ENCODE results near the gene GYS1. TPM values are rescaled to one million over a fixed set of nuclear protein-coding genes. Genes with fewer than 3 reads are reported as not detected.
"Not testable (repeated sequence)": the region's sequence is repeated elsewhere in the genome, so short reads cannot be mapped to it uniquely, and the experiment has no call there.

Gene GYS1
- total and polyA plus RNA-seq, 4 donors = 21.5 to 61.9 (median 39.6) TPM

DNA sequence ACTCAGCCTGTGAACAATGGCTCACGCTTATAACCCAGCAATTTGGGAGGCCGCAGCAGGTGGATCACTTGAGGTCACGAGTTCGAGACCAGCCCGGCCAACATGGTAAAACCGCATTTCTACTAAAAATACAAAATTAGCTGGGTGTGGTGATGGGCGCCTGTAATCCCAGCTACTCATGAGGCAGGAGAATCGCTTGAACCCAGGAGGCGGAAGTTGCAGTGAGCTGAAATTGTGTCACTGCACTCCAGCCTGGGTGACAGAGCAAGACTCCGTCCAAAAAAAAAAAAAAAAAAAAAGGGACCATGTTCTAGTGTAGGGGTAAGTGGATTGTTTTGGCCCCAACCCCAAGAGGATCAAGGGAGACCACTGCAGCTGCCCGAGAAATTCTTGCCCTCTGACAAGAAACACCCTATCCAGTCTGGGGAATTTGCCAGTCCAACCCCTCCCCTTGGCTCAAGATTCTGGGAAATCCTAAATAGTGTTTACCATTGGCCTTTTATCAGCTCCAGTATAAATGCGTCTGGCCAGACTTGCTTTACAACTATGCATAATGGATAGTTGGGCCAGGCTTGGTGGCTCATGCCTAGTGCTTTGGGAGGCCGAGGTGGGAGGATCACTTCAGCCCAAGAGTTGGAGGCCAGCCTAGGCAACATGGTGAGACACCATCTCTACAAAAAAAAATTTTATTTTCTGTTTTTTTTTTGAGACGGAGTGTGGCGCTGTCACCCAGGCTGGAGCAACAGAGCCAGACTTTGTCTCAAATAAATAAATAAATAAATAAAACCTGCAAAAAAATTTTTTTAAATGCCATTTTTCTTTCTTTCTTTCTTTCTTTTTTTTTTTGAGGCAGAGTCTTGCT lies 64.7 kb downstream of the GYS1 start:
- ATAC-seq (ENCODE audit: low FRiP score) (no peak), DNase-seq (no peak)
- Histone ChIP-seq H3K27me3 (ENCODE audit: control insufficient read depth in 1 of 2, insufficient read depth in 2 of 2, low read length in 1 of 2) (no peaks in the 10 kb centered on the region), H3K27ac (ENCODE audit: low read depth in 1 of 2, low read length in 2 of 2) (no peak overlapping the region), H3K4me3 (ENCODE audit: low read length in 2 of 2) (no peak overlapping the region), H3K4me1 (ENCODE audit: control insufficient read depth in 1 of 2, insufficient read depth in 2 of 2, low read length in 2 of 2) (no peaks in the 10 kb centered on the region), H3K9me3 (ENCODE audit: control insufficient read depth, low read length) (no peaks in the 10 kb centered on the region), H3K36me3 (ENCODE audit: control insufficient read depth in 1 of 2, insufficient read depth in 2 of 2, low read length in 1 of 2) (no peaks in the 10 kb centered on the region)
- WGBS, 2 donors = 53 to 55% methylated on average over 14 to 15 of the region's 15 CpGs
- intact Hi-C loops (cut with DNase I) = loop anchor here in 1 of 2 donors (5.0 kb wide), 1 partner anchor 34 kb away; no protein-coding TSS in a partner anchor

DNA sequence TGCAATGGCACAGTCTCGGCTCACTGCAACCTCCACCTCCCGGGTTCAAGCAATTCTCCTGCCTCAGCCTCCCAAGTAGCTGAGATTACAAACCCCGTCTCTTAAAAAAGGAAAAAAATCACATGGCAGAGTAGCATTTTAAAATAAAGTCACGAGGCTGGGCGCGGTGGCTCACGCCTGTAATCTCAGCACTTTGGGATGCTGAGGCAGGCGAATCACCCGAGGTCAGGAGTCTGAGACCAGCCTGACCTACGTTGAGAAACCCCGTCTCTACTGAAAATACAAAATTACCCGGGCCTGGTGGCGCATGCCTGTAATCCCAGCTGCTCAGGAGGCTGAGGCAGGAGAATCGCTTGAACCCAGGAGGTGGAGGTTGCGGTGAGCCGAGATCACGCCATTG lies 65.4 kb downstream of the GYS1 start:
- H3K9me3 ChIP-seq (ENCODE audit: control insufficient read depth, low read length); H3K27ac ChIP-seq (ENCODE audit: low read depth in 1 of 2, low read length in 2 of 2); H3K4me3 ChIP-seq (ENCODE audit: low read length in 2 of 2); H3K36me3 ChIP-seq (ENCODE audit: control insufficient read depth in 1 of 2, insufficient read depth in 2 of 2, low read length in 1 of 2); ATAC-seq (ENCODE audit: low FRiP score); H3K4me1 ChIP-seq (ENCODE audit: control insufficient read depth in 1 of 2, insufficient read depth in 2 of 2, low read length in 2 of 2); H3K27me3 ChIP-seq (ENCODE audit: control insufficient read depth in 1 of 2, insufficient read depth in 2 of 2, low read length in 1 of 2); DNase-seq: not testable (repeated sequence)
- WGBS, 2 donors = 81 to 85% methylated on average over 17 of the region's 17 CpGs
- intact Hi-C loops (cut with DNase I) = loop anchor here in 1 of 2 donors (5.0 kb wide), 1 partner anchor 35 kb away; no protein-coding TSS in a partner anchor

DNA sequence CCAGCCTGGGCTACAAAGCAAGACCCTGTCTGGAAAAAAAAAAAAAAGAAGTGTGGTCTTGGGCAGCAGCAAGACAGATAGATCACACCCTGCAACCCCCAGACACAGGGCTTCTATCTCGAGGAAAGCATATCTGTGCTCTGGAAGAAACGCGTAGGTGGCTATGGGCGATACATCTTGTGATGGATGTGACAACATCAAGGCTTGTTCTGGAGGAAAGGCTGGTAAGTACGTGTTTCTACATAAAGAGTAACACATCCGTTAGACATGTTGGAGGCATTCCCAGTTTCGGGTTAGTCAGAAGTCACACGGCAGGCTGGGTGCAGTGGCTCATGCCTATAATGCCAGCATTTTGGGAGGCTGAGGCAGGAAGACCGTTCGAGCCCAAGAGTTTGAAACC lies 66.2 kb downstream of the GYS1 start:
- peak overlapping the region in 1 of 2 donors; percentile 23 for H3K27ac ChIP-seq (ENCODE audit: low read depth in 1 of 2, low read length in 2 of 2)

DNA sequence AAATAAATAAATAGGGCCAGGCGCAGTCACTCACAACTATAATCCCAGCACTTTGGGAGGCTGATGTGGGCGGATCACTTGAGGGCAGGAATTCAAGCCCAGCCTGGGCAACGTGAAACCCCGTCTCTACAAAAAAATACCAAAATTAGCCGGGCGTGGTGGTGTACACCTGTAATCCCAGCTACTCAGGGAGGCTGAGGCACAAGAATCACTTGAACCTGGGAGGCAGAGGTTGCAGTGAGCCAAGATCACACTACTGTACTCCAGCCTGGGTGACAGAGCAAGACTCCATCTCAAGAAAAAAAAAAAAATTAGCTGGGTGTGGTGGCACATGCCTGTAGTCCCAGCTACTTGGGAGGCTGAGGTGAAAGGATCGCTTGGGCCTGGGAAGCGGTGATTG lies 67.2 kb downstream of the GYS1 start:
- not testable (repeated sequence) for H3K36me3 ChIP-seq (ENCODE audit: control insufficient read depth in 1 of 2, insufficient read depth in 2 of 2, low read length in 1 of 2); ATAC-seq (ENCODE audit: low FRiP score); DNase-seq; H3K27me3 ChIP-seq (ENCODE audit: control insufficient read depth in 1 of 2, insufficient read depth in 2 of 2, low read length in 1 of 2); H3K4me3 ChIP-seq (ENCODE audit: low read length in 2 of 2); H3K4me1 ChIP-seq (ENCODE audit: control insufficient read depth in 1 of 2, insufficient read depth in 2 of 2, low read length in 2 of 2); H3K9me3 ChIP-seq (ENCODE audit: control insufficient read depth, low read length); H3K27ac ChIP-seq (ENCODE audit: low read depth in 1 of 2, low read length in 2 of 2)
- 81 to 83% methylated on average over 8 of the region's 8 CpGs for WGBS, 2 donors
- intact Hi-C loops (cut with DNase I) = loop anchor here in 1 of 2 donors (5.0 kb wide), 1 partner anchor 36 kb away; no protein-coding TSS in a partner anchor

More for the DNA sequence above, 66.2 kb downstream of the GYS1 start:
- 1 to 5% methylated on average over 10 of the region's 10 CpGs for WGBS, 2 donors
- H3K9me3 ChIP-seq (ENCODE audit: control insufficient read depth, low read length) = no peaks in the 10 kb centered on the region
- no peaks in the 10 kb centered on the region for H3K27me3 ChIP-seq (ENCODE audit: control insufficient read depth in 1 of 2, insufficient read depth in 2 of 2, low read length in 1 of 2)
- H3K4me1 ChIP-seq (ENCODE audit: control insufficient read depth in 1 of 2, insufficient read depth in 2 of 2, low read length in 2 of 2) = no peaks in the 10 kb centered on the region
- no peaks in the 10 kb centered on the region for H3K36me3 ChIP-seq (ENCODE audit: control insufficient read depth in 1 of 2, insufficient read depth in 2 of 2, low read length in 1 of 2)
- no peak overlapping the region for H3K4me3 ChIP-seq (ENCODE audit: low read length in 2 of 2)
- DNase-seq (peak in 1 of 2 donors; percentile 83), ATAC-seq (ENCODE audit: low FRiP score) (peak; percentile 71)
- intact Hi-C loops (cut with DNase I) = loop anchor here in 1 of 2 donors (5.0 kb wide), 1 partner anchor 35 kb away; no protein-coding TSS in a partner anchor

DNA sequence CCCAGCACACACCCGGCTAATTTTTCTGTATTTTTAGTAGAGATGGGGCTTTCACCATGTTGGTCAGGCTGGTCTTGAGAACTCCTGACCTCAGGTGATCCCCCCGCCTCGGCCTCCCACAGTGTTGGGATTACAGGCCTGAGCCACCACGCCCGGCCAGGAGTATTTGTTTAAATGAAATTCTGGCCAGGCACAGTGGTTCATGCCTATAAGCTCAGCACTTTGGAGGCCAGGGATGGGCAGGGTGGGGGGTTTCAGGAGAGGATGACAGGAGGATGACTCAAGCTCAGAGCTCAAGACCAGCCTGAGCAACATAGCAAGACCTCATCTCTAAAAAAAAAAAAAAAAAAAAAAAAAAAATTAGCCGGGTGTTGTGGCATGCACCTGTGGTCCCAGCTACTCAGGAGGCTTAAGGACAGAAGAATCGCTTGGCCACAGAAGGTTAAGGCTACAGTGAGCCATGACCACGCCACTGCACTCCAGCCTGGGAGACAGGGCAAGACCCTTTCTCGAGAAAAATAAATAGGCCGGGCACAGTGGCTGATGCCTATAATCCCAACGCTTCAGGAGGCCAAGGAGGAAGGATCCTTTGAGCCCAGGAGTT lies 67.8 kb downstream of the GYS1 start:
- H3K9me3 ChIP-seq (ENCODE audit: control insufficient read depth, low read length) = no peaks in the 10 kb centered on the region
- H3K27me3 ChIP-seq (ENCODE audit: control insufficient read depth in 1 of 2, insufficient read depth in 2 of 2, low read length in 1 of 2) = no peaks in the 10 kb centered on the region
- no peak overlapping the region for H3K4me3 ChIP-seq (ENCODE audit: low read length in 2 of 2)
- intact Hi-C loops (cut with DNase I) = loop anchor here in 1 of 2 donors (5.0 kb wide), 1 partner anchor 37 kb away; no protein-coding TSS in a partner anchor
- no peak overlapping the region for H3K27ac ChIP-seq (ENCODE audit: low read depth in 1 of 2, low read length in 2 of 2)
- H3K36me3 ChIP-seq (ENCODE audit: control insufficient read depth in 1 of 2, insufficient read depth in 2 of 2, low read length in 1 of 2) = no peaks in the 10 kb centered on the region
- no peak for ATAC-seq (ENCODE audit: low FRiP score)
- 78 to 88% methylated on average over 11 of the region's 11 CpGs for WGBS, 2 donors
- no peaks in the 10 kb centered on the region for H3K4me1 ChIP-seq (ENCODE audit: control insufficient read depth in 1 of 2, insufficient read depth in 2 of 2, low read length in 2 of 2)
- no peak for DNase-seq

DNA sequence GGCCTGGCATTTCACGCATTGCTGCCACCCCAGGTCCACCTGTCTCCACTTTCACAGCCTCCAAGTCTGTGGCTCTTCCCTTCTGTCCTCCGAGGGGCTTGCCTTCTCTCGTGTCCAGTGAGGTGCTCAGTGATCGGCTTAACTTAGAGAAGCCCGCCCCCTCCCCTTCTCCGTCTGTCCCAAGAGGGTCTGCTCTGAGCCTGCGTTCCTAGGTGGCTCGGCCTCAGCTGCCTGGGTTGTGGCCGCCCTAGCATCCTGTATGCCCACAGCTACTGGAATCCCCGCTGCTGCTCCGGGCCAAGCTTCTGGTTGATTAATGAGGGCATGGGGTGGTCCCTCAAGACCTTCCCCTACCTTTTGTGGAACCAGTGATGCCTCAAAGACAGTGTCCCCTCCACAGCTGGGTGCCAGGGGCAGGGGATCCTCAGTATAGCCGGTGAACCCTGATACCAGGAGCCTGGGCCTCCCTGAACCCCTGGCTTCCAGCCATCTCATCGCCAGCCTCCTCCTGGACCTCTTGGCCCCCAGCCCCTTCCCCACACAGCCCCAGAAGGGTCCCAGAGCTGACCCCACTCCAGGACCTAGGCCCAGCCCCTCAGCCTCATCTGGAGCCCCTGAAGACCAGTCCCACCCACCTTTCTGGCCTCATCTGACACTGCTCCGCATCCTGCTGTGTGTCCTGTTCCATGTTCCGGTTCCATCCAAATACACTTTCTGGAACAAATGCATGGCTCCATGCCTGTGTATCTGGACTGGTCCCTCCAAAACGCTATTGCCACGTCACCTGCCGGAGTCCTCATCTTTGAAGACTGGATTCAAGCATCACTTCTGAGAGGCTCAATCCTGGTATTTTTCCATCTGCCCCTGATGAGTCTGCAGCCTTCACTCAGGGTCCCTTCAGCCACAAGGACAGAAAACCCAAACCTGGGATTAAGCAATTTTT lies 70.3 kb downstream of the GYS1 start:
- Histone ChIP-seq H3K4me3 (ENCODE audit: low read length in 2 of 2) (no peak overlapping the region), H3K27me3 (ENCODE audit: control insufficient read depth in 1 of 2, insufficient read depth in 2 of 2, low read length in 1 of 2) (no peaks in the 10 kb centered on the region), H3K4me1 (ENCODE audit: control insufficient read depth in 1 of 2, insufficient read depth in 2 of 2, low read length in 2 of 2) (no peaks in the 10 kb centered on the region), H3K36me3 (ENCODE audit: control insufficient read depth in 1 of 2, insufficient read depth in 2 of 2, low read length in 1 of 2) (no peaks in the 10 kb centered on the region), H3K9me3 (ENCODE audit: control insufficient read depth, low read length) (no peaks in the 10 kb centered on the region), H3K27ac (ENCODE audit: low read depth in 1 of 2, low read length in 2 of 2) (no peak overlapping the region)
- intact Hi-C loops (cut with DNase I) = no loop called here
- DNase-seq = no peak
- no peak for ATAC-seq (ENCODE audit: low FRiP score)
- 76 to 79% methylated on average over 18 of the region's 18 CpGs for WGBS, 2 donors

DNA sequence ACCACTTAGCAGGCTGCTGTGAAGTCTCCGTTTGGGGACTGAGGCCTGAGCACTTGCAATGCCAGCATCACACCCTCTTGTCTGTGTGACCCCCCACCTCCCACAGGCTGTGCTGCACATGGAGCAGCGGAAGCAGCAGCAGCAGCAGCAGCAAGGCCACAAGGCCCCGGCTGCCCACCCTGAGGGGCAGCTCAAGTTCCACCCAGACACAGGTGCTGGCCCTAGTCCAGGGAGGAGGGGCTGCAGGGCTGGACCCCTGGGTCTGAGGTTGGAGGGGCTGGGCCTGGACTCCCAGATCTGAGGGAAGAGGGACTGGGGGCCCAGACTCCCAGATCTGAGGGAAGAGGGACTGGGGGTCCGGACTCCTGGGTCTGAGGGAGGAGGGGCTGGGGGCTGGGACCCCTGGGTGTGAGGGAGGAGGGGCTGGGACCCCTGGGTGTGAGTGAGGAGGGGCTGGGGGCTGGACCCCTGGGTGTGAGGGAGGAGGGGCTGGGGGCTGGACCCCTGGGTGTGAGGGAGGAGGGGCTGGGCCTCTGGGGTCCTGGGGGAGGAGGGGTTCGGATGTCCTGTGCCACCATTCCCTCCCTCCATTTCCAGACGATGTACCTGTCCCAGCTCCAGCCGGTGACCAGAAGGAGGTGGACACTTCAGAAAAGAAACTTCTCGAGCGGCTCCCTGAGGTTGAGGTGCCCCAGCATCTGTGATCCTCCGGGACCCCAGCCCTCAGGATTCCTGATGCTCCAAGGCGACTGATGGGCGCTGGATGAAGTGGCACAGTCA lies 71.2 kb downstream of the GYS1 start:
- ATAC-seq (ENCODE audit: low FRiP score) = no peak
- Histone ChIP-seq H3K9me3 (ENCODE audit: control insufficient read depth, low read length) (no peaks in the 10 kb centered on the region), H3K4me3 (ENCODE audit: low read length in 2 of 2) (no peak overlapping the region), H3K36me3 (ENCODE audit: control insufficient read depth in 1 of 2, insufficient read depth in 2 of 2, low read length in 1 of 2) (no peaks in the 10 kb centered on the region), H3K4me1 (ENCODE audit: control insufficient read depth in 1 of 2, insufficient read depth in 2 of 2, low read length in 2 of 2) (no peaks in the 10 kb centered on the region), H3K27me3 (ENCODE audit: control insufficient read depth in 1 of 2, insufficient read depth in 2 of 2, low read length in 1 of 2) (no peaks in the 10 kb centered on the region), H3K27ac (ENCODE audit: low read depth in 1 of 2, low read length in 2 of 2) (no peak overlapping the region)
- DNase-seq = no peak
- WGBS, 2 donors = 87 to 94% methylated on average over 10 to 12 of the region's 12 CpGs
- intact Hi-C loops (cut with DNase I) = no loop called here

DNA sequence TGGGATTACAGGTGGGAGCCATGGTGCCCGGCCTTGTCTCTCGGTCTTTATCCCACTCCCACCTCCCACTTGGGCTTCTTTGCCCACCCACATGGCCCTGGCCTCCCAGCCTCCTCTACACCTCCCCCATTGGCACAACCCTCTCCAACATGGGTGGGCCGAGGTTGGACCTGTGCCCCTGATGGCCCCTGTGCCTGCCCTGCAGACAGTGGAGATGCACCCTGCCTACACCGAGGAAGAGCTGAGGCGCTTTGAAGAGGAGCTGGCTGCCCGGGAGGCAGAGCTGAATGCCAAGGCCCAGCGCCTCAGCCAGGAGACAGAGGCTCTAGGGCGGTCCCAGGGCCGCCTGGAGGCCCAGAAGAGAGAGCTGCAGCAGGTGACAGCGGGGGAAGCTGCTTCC lies 72.2 kb downstream of the GYS1 start:
- WGBS, 2 donors = 81 to 86% methylated on average over 10 of the region's 10 CpGs
- no peak overlapping the region for H3K27ac ChIP-seq (ENCODE audit: low read depth in 1 of 2, low read length in 2 of 2)
- no peaks in the 10 kb centered on the region for H3K36me3 ChIP-seq (ENCODE audit: control insufficient read depth in 1 of 2, insufficient read depth in 2 of 2, low read length in 1 of 2)
- no peaks in the 10 kb centered on the region for H3K27me3 ChIP-seq (ENCODE audit: control insufficient read depth in 1 of 2, insufficient read depth in 2 of 2, low read length in 1 of 2)
- no peaks in the 10 kb centered on the region for H3K4me1 ChIP-seq (ENCODE audit: control insufficient read depth in 1 of 2, insufficient read depth in 2 of 2, low read length in 2 of 2)
- H3K9me3 ChIP-seq (ENCODE audit: control insufficient read depth, low read length) = no peaks in the 10 kb centered on the region
- intact Hi-C loops (cut with DNase I) = no loop called here
- DNase-seq (no peak), ATAC-seq (ENCODE audit: low FRiP score) (no peak)
- no peak overlapping the region for H3K4me3 ChIP-seq (ENCODE audit: low read length in 2 of 2)

All from aorta (tissue), 5 donors.